HEK293 (cell line): ENCODE data around the gene ARHGAP15.

ENCODE experiments used
- CTCF ChIA-PET: fragments of 350-600 bp; formaldehyde crosslinking; extraction: SDS; loops from one replicate; lab custom pipeline; 2021; ENCODE audit warnings: antibody characterized with exemption; lab: Yijun Ruan, JAX
- POLR2A ChIA-PET: fragments of 300-600 bp; formaldehyde crosslinking; extraction: SDS; loops from one replicate; lab custom pipeline; 2020; ENCODE audit warnings: antibody characterized with exemption, inconsistent platforms; lab: Yijun Ruan, JAX
- H3K27ac ChIP-seq: fragments of 200-500 bp; sonication (Bioruptor generic); 2 replicates; pipeline ENCODE4 v1.5.1; 2014; ENCODE audit warnings: low read depth, low read length, control low read depth, inconsistent platforms; ENCODE audit errors: extremely low read depth
- H3K36me3 ChIP-seq, 2 experiments: fragments of 200-500 bp in 1 of 2; sonication (Bioruptor generic) in 1 of 2; 1 replicate in 1 of 2; 2 replicates in 1 of 2; pipeline ENCODE4 v1.5.1; 2014 to 2017; ENCODE audit warnings: inconsistent platforms in 2 of 2, low read length in 2 of 2; ENCODE audit not compliant: control insufficient read depth in 2 of 2, insufficient read depth in 1 of 2
- H3K4me1 ChIP-seq: fragments of 200-500 bp; sonication (Bioruptor generic); 2 replicates; pipeline ENCODE4 v1.5.1; 2014; ENCODE audit warnings: mild to moderate bottlenecking, low read length, inconsistent platforms; ENCODE audit not compliant: control insufficient read depth, insufficient read depth
- H3K4me3 ChIP-seq: 2 replicates; pipeline ENCODE4 v1.5.1; 2011; ENCODE audit warnings: low read depth, mild to moderate bottlenecking, control low read depth, low read length, moderate library complexity
- H3K9me3 ChIP-seq: fragments of 200-500 bp; sonication (Bioruptor generic); 2 replicates; pipeline ENCODE4 v1.5.1; 2014; ENCODE audit warnings: low read depth, low read length, inconsistent platforms; ENCODE audit not compliant: control insufficient read depth, insufficient read depth
- CTCF ChIP-seq: fragments of 450-650 bp; formaldehyde crosslinking; IDR thresholded peaks from 2 replicates; pipeline ENCODE4 v1.5.1; 2016; ENCODE audit warnings: missing biosample characterization, missing genetic modification characterization
- PRDM10 ChIP-seq: fragments of 450-650 bp; formaldehyde crosslinking; IDR thresholded peaks from 2 replicates; pipeline ENCODE4 v1.5.1; 2016; ENCODE audit warnings: missing biosample characterization, missing genetic modification characterization
- RBAK ChIP-seq: fragments of 450-650 bp; formaldehyde crosslinking; IDR thresholded peaks from 2 replicates; pipeline ENCODE4 v1.5.1; 2016; ENCODE audit warnings: missing biosample characterization, missing genetic modification characterization
- SCRT2 ChIP-seq: fragments of 450-650 bp; formaldehyde crosslinking; IDR thresholded peaks from 2 replicates; pipeline ENCODE4 v1.5.1; 2016; ENCODE audit warnings: missing biosample characterization, missing genetic modification characterization
- ZBTB26 ChIP-seq: fragments of 450-650 bp; formaldehyde crosslinking; optimal IDR thresholded peaks from 2 replicates; pipeline ENCODE3; 2016; ENCODE audit warnings: missing biosample characterization, mild to moderate bottlenecking, missing genetic modification characterization
- ZNF155 ChIP-seq: fragments of 450-650 bp; formaldehyde crosslinking; IDR thresholded peaks from 2 replicates; pipeline ENCODE4 v1.5.1; 2016; ENCODE audit warnings: missing biosample characterization, missing genetic modification characterization
- ZNF335 ChIP-seq: fragments of 450-650 bp; formaldehyde crosslinking; conservative IDR thresholded peaks from 2 replicates; pipeline ENCODE4 v1.5.1; 2016; ENCODE audit warnings: missing biosample characterization, missing genetic modification characterization
- ZNF341 ChIP-seq: fragments of 450-650 bp; formaldehyde crosslinking; IDR thresholded peaks from 2 replicates; pipeline ENCODE4; 2016; ENCODE audit warnings: low read depth, missing biosample characterization, missing genetic modification characterization
- ZNF488 ChIP-seq: fragments of 450-650 bp; formaldehyde crosslinking; IDR thresholded peaks from 2 replicates; pipeline ENCODE4 v1.5.1; 2016; ENCODE audit warnings: missing biosample characterization, missing genetic modification characterization
- ZNF544 ChIP-seq: fragments of 450-650 bp; formaldehyde crosslinking; IDR thresholded peaks from 2 replicates; pipeline ENCODE4 v1.5.0; 2017; ENCODE audit warnings: missing biosample characterization, missing genetic modification characterization
- ZNF571 ChIP-seq: fragments of 450-650 bp; formaldehyde crosslinking; IDR thresholded peaks from 2 replicates; pipeline ENCODE4 v1.5.0; 2017; ENCODE audit warnings: missing biosample characterization, missing genetic modification characterization
- ZNF639 ChIP-seq: fragments of 450-650 bp; formaldehyde crosslinking; IDR thresholded peaks from 2 replicates; pipeline ENCODE4 v1.5.1; 2016; ENCODE audit warnings: missing biosample characterization, missing genetic modification characterization

Gene ARHGAP15

DNA sequence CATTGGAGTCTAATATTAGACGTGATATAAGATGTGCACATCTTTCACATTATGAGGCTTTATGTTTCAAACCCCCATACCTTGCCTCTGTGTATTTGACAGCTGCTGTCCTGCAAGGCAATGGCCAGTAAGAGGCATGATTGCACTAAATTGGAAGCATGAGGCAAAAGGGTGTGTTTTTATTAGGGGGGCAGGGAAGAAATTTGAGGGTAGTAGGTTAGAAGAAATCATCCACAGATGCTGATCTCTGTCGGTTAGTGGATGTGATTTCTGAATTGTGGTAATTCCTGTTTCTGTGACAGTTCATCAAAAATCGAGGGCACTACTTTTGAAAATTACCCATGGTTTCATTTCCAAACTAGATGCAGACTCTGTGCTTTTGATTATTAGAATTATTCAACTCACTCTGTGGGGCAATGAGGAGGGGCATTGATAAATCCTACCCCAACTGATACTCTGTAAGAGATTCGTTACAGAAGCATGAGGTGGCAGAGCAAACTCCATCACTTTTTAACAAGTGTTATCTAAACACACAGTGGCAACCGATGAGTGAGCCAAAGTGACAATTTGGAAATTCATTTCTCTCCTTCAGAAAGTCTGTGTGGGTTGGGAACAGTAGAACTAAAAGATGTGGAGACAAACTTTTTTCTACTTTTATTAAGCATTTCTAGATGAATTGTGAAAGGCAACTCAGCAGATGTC, 453.0 kb downstream of the ARHGAP15 start (continued):
- TF ChIP-seq PRDM10 (tag by site-specific recombination) (no peak), ZNF488 (tag by site-specific recombination) (no peak), ZNF544 (tag by site-specific recombination) (no peak)

DNA sequence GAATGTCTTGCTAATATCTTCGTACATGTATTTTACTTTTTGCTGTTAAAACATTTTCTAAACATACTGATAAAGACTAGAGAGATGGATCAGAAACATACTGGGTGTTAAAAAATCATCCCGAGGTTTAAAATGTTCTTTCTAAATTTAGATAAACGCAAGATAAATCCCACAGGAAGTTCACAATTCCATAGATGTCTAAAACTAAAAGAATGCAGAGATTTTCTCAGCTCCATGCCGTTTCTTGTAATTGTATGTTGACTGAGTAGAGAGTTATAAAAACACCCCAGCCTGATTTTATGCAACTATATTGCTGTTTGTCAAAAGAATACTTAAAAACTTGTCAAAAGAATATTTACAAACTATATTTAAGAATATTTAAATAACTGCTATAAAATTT, 455.7 kb downstream of the ARHGAP15 start:
- ChIA-PET CTCF (no interaction called here), POLR2A (no interaction called here)
- H3K4me1 ChIP-seq: no peaks in the 10 kb centered on the region

More for the DNA sequence above, 455.7 kb downstream of the ARHGAP15 start:
- TF ChIP-seq CTCF: no peak
- TF ChIP-seq ZNF155 (tag by site-specific recombination): no peak
- no peak for TF ChIP-seq ZNF335 (tag by site-specific recombination)
- TF ChIP-seq ZNF488 (tag by site-specific recombination): no peak
- no peak for TF ChIP-seq ZNF639 (tag by site-specific recombination)
- TF ChIP-seq SCRT2 (tag by site-specific recombination): no peak
- no peak for TF ChIP-seq ZNF571 (tag by site-specific recombination)
- TF ChIP-seq ZBTB26 (tag by site-specific recombination): no peak
- no peak for TF ChIP-seq RBAK (tag by site-specific recombination)
- no peak for TF ChIP-seq ZNF341 (tag by site-specific recombination)
- Histone ChIP-seq H3K27ac (no peak overlapping the region), H3K4me3 (no peak overlapping the region), H3K36me3 (no peaks in the 10 kb centered on the region), H3K9me3 (no peaks in the 10 kb centered on the region)
